ENCODE data around the gene CRKL. TPM values are rescaled to one million over a fixed set of nuclear protein-coding genes. Genes with fewer than 3 reads are reported as not detected.

CRKL gene
- total RNA-seq, 1 experiment from 2014 or later = 87.7 TPM

- CTCF ChIA-PET = no interaction called here
- Histone ChIP-seq H3K27ac (ENCODE audit: low read depth, low read length) (no peak overlapping the region; the same call in 1 of the 2 replicates), H3K27me3 (ENCODE audit: insufficient read depth, low read length) (no peaks in the 10 kb centered on the region), H3K4me1 (ENCODE audit: control insufficient read depth in 1 of 2, insufficient read depth in 2 of 2, low read length in 2 of 2) (peaks cover 10 to 15% of the 10 kb centered on the region in 2 experiments; a peak in 3 of 4 replicates), H3K79me2 (ENCODE audit: insufficient read depth, low read length) (peaks cover 23% of the 10 kb centered on the region), H4K20me1 (ENCODE audit: insufficient read depth) (no peaks in the 10 kb centered on the region), H3K4me2 (ENCODE audit: low read length) (no peak overlapping the region), H3K9me2 (ENCODE audit: insufficient read depth) (no peaks in the 10 kb centered on the region), H3K9ac (ENCODE audit: low read length) (no peak overlapping the region), H2AFZ (ENCODE audit: low read depth, low read length, poor library complexity, severe bottlenecking) (no peak overlapping the region), H3K36me3 (ENCODE audit: control insufficient read depth in 1 of 2, insufficient read depth in 2 of 2, low read length in 2 of 2) (peaks cover 3 to 16% of the 10 kb centered on the region in 2 experiments; a peak in 3 of 4 replicates), H3K9me3 (ENCODE audit: control insufficient read depth in 1 of 2, insufficient read depth in 1 of 2, low read depth in 1 of 2, low read length in 2 of 2) (no peaks in the 10 kb centered on the region), H3K4me3 (replicated peaks in 1 of 2; ENCODE audit: low read depth in 1 of 2, low read length in 2 of 2) (no peak overlapping the region)
- RAD21 ChIA-PET (ENCODE audit: low non-redundant PET in 1 of 2, low total read pairs in 2 of 2, uncharacterized antibody in 2 of 2, unreplicated experiment in 2 of 2) = no interaction called here
- intact Hi-C loops (cut with micrococcal nuclease) = no loop called here
- DNase-seq (ENCODE audit: low read depth, low spot score) = no peak
- TF ChIP-seq EZH2phosphoT487 (IDR thresholded peaks at IDR 0.05; ENCODE audit: borderline replicate concordance) (no peak), CTCF (IDR thresholded peaks at IDR 0.05 in 2 of 3, conservative IDR thresholded peaks at IDR 0.05 in 1 of 3; ENCODE audit: borderline replicate concordance in 1 of 3, insufficient read depth in 1 of 3, low read depth in 2 of 3, low read length in 2 of 3) (no peak), SP1 (IDR thresholded peaks at IDR 0.05; ENCODE audit: low read depth) (no peak), FOSL1 (IDR thresholded peaks at IDR 0.05; ENCODE audit: low read depth) (no peak), POLR2AphosphoS5 (IDR thresholded peaks at IDR 0.05; ENCODE audit: low read depth, low read length) (no peak), ELF1 (IDR thresholded peaks at IDR 0.05; ENCODE audit: borderline replicate concordance, low read depth) (no peak)
- TF ChIP-seq, protein P1, sequence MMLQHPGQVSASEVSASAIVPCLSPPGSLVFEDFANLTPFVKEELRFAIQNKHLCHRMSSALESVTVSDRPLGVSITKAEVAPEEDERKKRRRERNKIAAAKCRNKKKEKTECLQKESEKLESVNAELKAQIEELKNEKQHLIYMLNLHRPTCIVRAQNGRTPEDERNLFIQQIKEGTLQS (IDR thresholded peaks at IDR 0.05) = no peak
- POLR2A ChIA-PET = no interaction called here
- ATAC-seq = no peak
- no TSS peak for BruUV-seq (replicated peaks)
Measured at GRCh38 chr22:20996598-20997535, 79.7 kb downstream of the CRKL start.

All from HCT116 (cell line).